ENCODE results near the gene JOSD2.
"Not testable (repeated sequence)": the region's sequence is repeated elsewhere in the genome, so short reads cannot be mapped to it uniquely, and the experiment has no call there.

JOSD2 gene

DNA sequence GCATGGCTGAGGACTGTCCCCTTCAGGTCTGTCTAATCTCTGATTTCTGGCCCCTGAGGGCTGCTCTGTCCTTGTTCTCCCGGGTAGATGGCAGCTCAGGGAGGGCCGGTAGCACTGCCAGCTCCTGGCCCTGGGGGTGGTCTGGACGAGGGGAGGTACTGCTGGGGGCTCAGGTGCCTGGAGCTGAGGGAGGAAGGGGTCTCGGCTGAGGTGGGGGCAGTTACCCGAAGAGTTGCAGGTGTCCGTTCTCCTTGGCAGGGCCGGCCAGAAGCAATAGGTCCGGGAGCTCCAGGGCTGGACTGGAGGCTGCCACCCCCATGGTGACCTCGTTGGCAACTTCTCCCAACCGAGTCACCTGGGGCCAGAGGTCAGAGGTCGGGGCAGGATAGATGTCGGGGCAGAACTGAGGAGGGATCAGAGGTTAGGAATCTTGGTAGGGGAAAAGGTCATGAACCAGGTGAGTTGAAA, 35.9 kb downstream of the JOSD2 start:
- DNase-seq: no peak

GRCh38 chr19:50473336-50473735, 37.7 kb downstream of the JOSD2 start:
- not testable (repeated sequence) for DNase-seq

DNA sequence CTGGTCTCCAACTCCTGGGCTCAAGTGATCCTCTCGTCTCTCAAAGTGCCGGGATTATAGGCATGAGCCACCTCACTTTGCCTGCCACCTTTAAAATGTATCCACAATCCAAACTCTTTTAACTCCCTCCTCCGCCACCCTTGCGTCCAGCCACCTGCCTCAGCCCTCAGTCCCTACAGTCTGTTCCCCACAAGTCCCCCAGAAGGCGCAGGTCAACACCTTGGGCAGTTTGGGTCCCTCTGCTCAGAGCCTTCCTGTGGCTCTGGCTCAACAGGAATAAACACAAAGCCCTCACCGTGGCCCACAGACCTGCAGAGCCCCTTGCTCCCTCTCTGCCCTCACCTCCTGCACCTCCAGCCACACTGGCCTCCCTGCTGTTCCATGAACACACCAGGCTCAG, 42.2 kb downstream of the JOSD2 start:
- no peak for DNase-seq

DNA sequence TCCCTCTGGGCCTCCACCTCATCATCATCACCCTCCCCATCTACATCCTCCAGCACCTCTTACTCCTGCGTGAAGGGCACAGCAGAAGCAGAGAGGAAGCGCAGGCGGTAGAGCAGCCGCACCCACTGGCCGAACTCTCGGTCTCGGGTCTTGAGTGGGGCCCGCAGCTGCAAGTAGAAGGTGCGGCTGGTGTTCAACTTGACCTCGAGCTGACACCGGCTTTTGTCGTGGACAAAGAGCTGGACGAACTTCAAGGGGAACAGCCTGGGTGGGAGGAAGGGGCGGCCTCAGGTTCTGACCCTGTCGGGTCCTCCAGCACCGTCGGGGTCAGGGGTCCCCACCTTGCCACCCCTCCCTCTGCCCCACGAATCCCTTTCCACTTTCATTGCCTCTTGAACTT, 43.4 kb downstream of the JOSD2 start:
- DNase-seq: no peak

GRCh38 chr19:50466706-50467039, 44.3 kb downstream of the JOSD2 start:
- no peak for DNase-seq

DNA sequence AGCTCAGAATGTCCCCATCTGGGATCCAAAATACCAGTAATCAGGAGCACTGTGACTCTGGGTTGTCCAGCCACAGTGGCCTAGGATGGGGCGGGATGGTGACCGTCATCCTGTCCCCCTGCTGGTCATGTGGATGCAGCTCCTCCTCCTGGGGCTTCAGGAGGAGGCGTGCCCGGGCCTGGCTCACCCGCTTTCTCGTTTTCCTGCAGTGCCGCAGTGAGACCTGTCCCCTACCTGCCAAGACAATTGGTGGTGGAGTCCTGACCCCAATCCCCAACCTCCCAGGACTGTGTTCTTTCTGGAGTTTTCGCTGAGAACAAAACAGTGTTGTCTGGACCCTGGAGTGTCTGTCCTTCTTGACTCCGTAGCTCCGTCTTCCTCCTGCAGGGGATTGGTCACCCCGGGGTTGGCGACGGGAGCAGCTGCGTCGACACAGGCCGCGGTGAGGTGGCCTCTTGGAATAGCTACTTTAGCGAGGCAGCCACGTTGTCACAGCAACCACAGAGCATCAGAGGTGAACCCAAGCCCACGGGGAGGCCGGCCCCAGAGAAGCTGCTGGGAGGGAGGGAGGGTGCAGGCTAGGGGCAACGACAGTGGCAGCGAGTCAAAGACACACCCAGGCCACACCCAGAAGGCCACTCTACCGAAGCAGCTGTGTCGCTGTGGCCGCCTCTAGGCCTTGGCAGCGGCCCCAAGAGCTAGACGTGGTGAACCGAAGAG, 44.8 kb downstream of the JOSD2 start:
- no peak for DNase-seq

DNA sequence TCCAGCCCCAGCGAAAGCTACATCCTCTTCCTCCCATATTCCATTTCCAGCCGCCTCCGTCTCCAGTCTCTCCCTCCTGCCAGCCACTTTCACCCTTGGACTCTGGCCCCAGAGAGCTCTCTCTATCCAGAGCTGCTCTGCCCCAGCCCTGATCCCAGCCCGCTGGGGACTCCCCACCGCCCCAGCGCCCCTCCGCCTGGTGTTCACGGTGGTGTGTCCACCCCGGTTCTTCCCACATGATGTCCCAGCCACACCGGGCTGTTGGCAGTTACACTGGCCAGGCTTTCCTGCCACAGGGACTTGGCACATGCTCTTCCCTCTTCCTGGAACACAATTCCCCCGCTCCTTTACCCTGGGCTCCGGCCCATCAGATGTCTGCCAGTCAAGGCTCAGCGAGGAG, 46.0 kb downstream of the JOSD2 start:
- no peak for DNase-seq

- no peak for DNase-seq
These were observed 46.6 kb downstream of the JOSD2 start for GRCh38 chr19:50464348-50464747.

DNA sequence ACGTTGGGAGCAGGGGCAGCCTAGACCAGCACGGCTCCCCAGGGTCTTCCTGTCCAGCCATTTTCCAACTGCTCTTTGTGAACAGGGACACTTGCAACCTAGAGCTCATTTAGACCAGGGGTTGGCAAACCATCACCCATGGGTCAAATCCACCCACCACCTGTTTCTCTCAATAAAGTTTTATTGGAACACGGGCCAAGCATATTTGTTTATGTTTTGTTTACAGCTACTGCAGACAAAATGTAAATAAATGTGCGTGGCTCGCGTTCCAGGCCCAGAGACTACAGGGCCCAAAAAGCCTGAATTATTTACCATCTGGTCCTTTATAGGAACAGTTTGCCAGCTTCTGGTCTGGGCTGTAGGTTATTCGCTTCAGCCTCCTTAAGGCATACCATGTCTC, 48.0 kb downstream of the JOSD2 start:
- no peak for DNase-seq

- DNase-seq: peak; percentile 56
These were observed 49.7 kb downstream of the JOSD2 start for GRCh38 chr19:50461066-50461875.

DNA sequence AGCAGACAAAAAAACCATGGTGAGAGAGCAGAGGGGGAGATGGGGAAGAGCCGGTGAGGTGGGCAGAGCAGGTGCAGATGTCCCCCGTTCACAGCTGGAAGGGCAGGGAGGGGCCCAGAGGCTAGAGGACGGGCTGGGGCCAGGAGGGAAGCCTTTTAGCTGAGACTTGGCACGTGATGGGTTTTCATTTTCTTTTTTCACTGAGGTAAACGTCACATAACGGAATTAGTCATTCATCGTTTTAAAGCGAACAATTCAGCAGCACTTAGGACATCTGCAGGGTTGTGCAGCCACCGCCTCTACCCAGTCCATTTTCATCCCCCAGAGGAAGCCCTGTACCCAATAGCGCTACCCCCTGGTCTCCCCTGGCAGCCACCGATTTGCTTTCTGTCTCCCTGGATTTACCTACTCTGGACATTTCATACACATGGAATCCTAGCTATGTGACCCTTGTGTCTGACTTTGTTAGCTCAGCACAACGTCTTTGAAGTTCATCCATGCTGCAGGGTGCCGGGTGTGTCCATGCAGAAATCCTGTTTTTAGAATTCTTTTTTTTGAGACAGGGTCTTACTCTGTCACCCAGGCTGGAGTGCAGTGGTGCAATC, 50.7 kb downstream of the JOSD2 start:
- peak; percentile 22 for DNase-seq

GRCh38 chr19:50459638-50460037, 51.4 kb downstream of the JOSD2 start:
- no peak for DNase-seq

- DNase-seq: no peak
These were observed 51.9 kb downstream of the JOSD2 start for GRCh38 chr19:50459067-50459456.

GRCh38 chr19:50458396-50459066, 52.5 kb downstream of the JOSD2 start:
- peak; percentile 23 for DNase-seq

GRCh38 chr19:50457300-50457699, 53.7 kb downstream of the JOSD2 start:
- DNase-seq: no peak

Measured in fibroblast of skin of abdomen (primary cell).